ENCODE results near the gene RCHY1. TPM values are rescaled to one million over a fixed set of nuclear protein-coding genes. Genes with fewer than 3 reads are reported as not detected.
"Not testable (repeated sequence)": the region's sequence is repeated elsewhere in the genome, so short reads cannot be mapped to it uniquely, and the experiment has no call there.

Gene RCHY1
- total RNA-seq, 6 donors from 2014 or later = 4.1 to 39.5 (median 26.1) TPM

GRCh38 chr4:75527482-75527881 is 13.3 kb upstream of the RCHY1 start:
- H3K36me3 ChIP-seq = peaks cover 9 to 93% (median 35%) of the 10 kb centered on the region in 4 donors

GRCh38 chr4:75525910-75526309 is 11.7 kb upstream of the RCHY1 start:
- WGBS, 2 donors = 93 to 100% methylated on average over 1 of the region's 1 CpG
- Histone ChIP-seq H3K36me3 (peaks cover 9 to 86% (median 27%) of the 10 kb centered on the region in 4 donors), H3K4me3 (no peak overlapping the region), H3K27ac (no peak overlapping the region), H3K27me3 (no peaks in the 10 kb centered on the region), H3K4me1 (no peaks in the 10 kb centered on the region), H3K9me3 (no peaks in the 10 kb centered on the region)
- ATAC-seq (ENCODE audit: low FRiP score in 2 of 2) (no peak), DNase-seq (no peak)
- TF ChIP-seq, protein P1, sequence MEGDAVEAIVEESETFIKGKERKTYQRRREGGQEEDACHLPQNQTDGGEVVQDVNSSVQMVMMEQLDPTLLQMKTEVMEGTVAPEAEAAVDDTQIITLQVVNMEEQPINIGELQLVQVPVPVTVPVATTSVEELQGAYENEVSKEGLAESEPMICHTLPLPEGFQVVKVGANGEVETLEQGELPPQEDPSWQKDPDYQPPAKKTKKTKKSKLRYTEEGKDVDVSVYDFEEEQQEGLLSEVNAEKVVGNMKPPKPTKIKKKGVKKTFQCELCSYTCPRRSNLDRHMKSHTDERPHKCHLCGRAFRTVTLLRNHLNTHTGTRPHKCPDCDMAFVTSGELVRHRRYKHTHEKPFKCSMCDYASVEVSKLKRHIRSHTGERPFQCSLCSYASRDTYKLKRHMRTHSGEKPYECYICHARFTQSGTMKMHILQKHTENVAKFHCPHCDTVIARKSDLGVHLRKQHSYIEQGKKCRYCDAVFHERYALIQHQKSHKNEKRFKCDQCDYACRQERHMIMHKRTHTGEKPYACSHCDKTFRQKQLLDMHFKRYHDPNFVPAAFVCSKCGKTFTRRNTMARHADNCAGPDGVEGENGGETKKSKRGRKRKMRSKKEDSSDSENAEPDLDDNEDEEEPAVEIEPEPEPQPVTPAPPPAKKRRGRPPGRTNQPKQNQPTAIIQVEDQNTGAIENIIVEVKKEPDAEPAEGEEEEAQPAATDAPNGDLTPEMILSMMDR (IDR thresholded peaks at IDR 0.05) = no peak
- no peak for TF ChIP-seq POLR2AphosphoS5 (IDR thresholded peaks at IDR 0.05)
- no peak for TF ChIP-seq POLR2A (IDR thresholded peaks at IDR 0.05)
- TF ChIP-seq EP300 (IDR thresholded peaks at IDR 0.05) = no peak

More at GRCh38 chr4:75527482-75527881, 13.3 kb upstream of the RCHY1 start:
- Histone ChIP-seq H3K27me3 (no peaks in the 10 kb centered on the region), H3K4me3 (no peak overlapping the region), H3K27ac (no peak overlapping the region), H3K9me3 (peaks cover 0 to 5% (median 2%) of the 10 kb centered on the region in 4 donors), H3K4me1 (no peaks in the 10 kb centered on the region)
- TF ChIP-seq POLR2AphosphoS5 (IDR thresholded peaks at IDR 0.05) (no peak), POLR2A (IDR thresholded peaks at IDR 0.05) (no peak), EP300 (IDR thresholded peaks at IDR 0.05) (no peak)
- TF ChIP-seq, protein P1 (IDR thresholded peaks at IDR 0.05) = no peak
- ATAC-seq (ENCODE audit: low FRiP score in 2 of 2) (no peak), DNase-seq (no peak)

DNA sequence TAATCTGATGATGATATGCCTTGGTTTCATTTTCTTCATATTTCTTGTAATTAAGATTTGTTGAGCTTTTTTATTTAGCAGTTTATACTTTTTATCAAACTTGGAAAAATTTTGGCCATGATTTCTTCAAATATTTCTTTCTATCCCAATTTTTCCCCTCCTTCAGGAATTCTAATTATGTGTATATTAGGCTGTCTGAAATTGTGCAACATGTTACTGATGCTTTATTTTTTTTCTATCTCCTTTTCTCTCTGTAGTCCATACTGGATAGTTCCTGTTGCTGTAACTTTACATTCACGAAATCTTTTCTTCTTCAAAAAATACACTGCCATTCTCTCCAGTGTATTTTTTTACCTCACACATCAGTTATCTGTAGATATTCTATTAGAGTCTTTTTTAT is 10.9 kb upstream of the RCHY1 start:
- ATAC-seq (ENCODE audit: low FRiP score in 2 of 2) (no peak), DNase-seq (no peak)
- Histone ChIP-seq H3K36me3 (peaks cover 9 to 81% (median 22%) of the 10 kb centered on the region in 4 donors), H3K4me1 (no peaks in the 10 kb centered on the region), H3K27me3 (no peaks in the 10 kb centered on the region), H3K9me3 (no peaks in the 10 kb centered on the region), H3K4me3 (no peak overlapping the region), H3K27ac (no peak overlapping the region)
- TF ChIP-seq, protein P1 (IDR thresholded peaks at IDR 0.05) = no peak
- no peak for TF ChIP-seq EP300 (IDR thresholded peaks at IDR 0.05)
- WGBS, 2 donors = 86% methylated on average over 1 of the region's 1 CpG

- not testable (repeated sequence) for ATAC-seq (ENCODE audit: low FRiP score in 2 of 2); DNase-seq; H3K27me3 ChIP-seq; H3K9me3 ChIP-seq; H3K4me3 ChIP-seq; H3K27ac ChIP-seq
- peaks cover 4 to 16% (median 12%) of the 10 kb centered on the region in 4 donors for H3K4me1 ChIP-seq
- 89 to 94% methylated on average over 3 to 5 of the region's 7 CpGs for WGBS, 2 donors
- peaks cover 5 to 50% (median 12%) of the 10 kb centered on the region in 4 donors for H3K36me3 ChIP-seq
Observed at GRCh38 chr4:75519452-75519851, 5.2 kb upstream of the RCHY1 start.

DNA sequence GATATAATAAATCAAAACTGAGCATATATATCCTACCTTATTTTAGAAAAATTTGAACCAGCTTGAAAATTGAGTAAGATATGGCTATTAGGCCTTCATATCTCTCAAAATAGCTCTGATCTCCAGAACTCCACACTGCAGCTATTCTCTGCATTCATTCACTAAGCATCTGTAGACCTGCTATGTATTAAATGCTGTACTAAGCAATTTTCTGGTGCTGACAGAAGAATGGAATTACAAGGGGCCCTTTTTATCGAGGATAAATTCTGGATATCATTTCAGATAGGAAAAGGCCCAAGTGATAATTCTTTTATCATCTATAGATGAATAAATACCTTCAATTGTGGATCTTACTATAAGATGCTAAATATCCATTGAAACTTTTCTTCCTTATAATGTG is 1.9 kb upstream of the RCHY1 start:
- no peak overlapping the region for H3K27ac ChIP-seq
- peaks cover 25 to 40% (median 37%) of the 10 kb centered on the region in 4 donors for H3K4me1 ChIP-seq
- H3K27me3 ChIP-seq = no peaks in the 10 kb centered on the region
- H3K4me3 ChIP-seq = no peak overlapping the region
- peaks cover 3 to 27% (median 8%) of the 10 kb centered on the region in 4 donors for H3K36me3 ChIP-seq
- 91 to 100% methylated on average over 1 of the region's 1 CpG for WGBS, 2 donors
- DNase-seq (no peak), ATAC-seq (ENCODE audit: low FRiP score in 2 of 2) (no peak)
- H3K9me3 ChIP-seq = no peaks in the 10 kb centered on the region
- no peak for TF ChIP-seq POLR2AphosphoS5 (IDR thresholded peaks at IDR 0.05)
- TF ChIP-seq POLR2A (IDR thresholded peaks at IDR 0.05) = no peak
- TF ChIP-seq, protein P1 (IDR thresholded peaks at IDR 0.05) = no peak
- TF ChIP-seq EP300 (IDR thresholded peaks at IDR 0.05) = no peak
